Measurements from ENCODE around the gene BMPER.

DNA sequence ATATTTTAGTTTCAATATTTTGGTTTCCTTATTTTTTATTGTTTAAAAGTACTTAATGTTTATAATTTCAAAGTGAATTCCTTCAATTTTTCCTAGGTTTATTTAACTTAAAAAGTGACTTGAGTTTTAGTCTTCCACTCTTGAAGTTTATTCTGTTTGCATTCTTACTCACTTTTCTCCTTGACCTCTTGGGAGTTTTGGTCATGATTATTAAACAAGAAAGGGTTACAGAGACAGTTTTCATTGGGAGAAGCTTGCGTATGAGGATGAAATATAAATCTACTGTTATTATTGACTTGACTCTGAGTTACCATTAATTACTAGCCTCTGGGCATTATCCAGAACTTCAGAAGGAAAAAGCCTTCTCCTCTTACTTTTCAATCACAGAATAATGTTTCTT, 216.0 kb downstream of the BMPER start:
- TF ChIP-seq, protein P1, sequence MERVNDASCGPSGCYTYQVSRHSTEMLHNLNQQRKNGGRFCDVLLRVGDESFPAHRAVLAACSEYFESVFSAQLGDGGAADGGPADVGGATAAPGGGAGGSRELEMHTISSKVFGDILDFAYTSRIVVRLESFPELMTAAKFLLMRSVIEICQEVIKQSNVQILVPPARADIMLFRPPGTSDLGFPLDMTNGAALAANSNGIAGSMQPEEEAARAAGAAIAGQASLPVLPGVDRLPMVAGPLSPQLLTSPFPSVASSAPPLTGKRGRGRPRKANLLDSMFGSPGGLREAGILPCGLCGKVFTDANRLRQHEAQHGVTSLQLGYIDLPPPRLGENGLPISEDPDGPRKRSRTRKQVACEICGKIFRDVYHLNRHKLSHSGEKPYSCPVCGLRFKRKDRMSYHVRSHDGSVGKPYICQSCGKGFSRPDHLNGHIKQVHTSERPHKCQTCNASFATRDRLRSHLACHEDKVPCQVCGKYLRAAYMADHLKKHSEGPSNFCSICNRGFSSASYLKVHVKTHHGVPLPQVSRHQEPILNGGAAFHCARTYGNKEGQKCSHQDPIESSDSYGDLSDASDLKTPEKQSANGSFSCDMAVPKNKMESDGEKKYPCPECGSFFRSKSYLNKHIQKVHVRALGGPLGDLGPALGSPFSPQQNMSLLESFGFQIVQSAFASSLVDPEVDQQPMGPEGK (tag by site-specific recombination; IDR thresholded peaks at IDR 0.05), result no peak
- TF ChIP-seq ZNF658 (tag by site-specific recombination; IDR thresholded peaks at IDR 0.05), result no peak
- TF ChIP-seq ZSCAN18 (tag by site-specific recombination; IDR thresholded peaks at IDR 0.05), result no peak
- no peak for TF ChIP-seq ZNF292 (tag by site-specific recombination; IDR thresholded peaks at IDR 0.05; ENCODE audit: borderline replicate concordance, low read depth)
- TF ChIP-seq ZNF514 (tag by site-specific recombination; IDR thresholded peaks at IDR 0.05), result no peak
- no peak for TF ChIP-seq CTCF (tag by site-specific recombination; IDR thresholded peaks at IDR 0.05)
